NCI-H2196 (cell line): Measurements from ENCODE around the gene TP63.

Source experiments
- DNase-seq: peaks from one replicate; lab custom pipeline; 2025; ENCODE audit not compliant: unreplicated experiment; lab: John Stamatoyannopoulos, UW

Gene TP63

GRCh38 chr3:189809583-189809982, 178.4 kb downstream of the TP63 start:
- DNase-seq: no peak

GRCh38 chr3:189812806-189813465, 181.7 kb downstream of the TP63 start:
- DNase-seq: no peak

GRCh38 chr3:189813647-189814240, 182.6 kb downstream of the TP63 start:
- no peak for DNase-seq

DNA sequence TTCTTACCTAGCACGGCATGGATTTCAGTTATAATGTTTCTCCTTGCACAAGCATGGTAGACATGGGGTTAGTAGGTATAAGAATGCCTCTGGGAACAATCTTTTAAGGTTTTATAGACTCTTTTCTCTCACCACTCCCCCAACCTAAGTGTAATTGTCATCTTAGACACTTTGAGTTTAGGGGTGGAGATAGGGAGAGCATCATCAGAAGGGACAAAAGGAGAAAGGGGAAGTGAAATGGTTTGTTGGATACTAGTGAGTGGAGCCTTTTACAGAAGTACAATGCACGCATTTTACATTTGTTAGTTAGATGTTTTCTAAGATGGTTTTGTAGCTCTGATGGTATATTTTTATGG, 189.2 kb downstream of the TP63 start:
- no peak for DNase-seq

GRCh38 chr3:189821262-189821661, 190.1 kb downstream of the TP63 start:
- DNase-seq: no peak

DNA sequence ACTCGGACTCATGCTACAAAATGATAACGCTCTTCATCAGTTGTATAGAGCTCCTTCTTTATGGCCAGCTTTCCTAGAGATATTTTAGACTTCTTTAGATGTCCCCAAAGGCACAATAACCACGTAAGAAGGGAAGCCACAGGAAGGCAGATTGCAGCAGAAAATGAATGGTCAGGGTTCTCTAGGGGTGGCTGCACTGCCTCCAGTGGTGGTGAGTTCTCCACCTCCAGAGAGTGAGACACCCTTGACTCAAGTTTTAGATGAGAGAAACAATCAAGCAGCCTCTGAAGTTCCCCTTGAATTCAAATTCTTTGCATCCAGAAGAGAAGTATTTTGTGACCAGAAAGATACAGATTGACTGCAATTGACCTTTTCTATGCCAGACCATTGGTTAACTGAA, 191.5 kb downstream of the TP63 start:
- DNase-seq: no peak

GRCh38 chr3:189824629-189825312, 193.6 kb downstream of the TP63 start:
- no peak for DNase-seq

GRCh38 chr3:189826566-189826965, 195.4 kb downstream of the TP63 start:
- no peak for DNase-seq

DNA sequence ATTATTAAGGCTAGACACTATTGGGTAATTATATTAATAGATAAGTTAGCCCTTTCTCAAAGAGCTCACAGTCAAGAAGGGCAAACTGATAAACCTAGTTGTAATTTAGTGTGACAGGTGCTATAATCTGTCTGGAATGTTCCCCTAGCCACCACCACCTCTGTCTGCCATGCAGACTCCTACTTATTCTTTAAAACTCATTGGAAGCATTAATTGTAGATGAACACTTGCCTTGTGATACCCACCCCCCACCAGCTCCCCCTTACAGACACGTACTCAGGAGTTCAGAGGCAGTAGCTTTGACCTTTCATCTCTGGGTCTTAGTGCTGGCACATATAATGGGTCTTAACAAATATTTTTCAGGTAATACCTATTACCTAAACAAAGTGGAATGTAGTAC, 195.9 kb downstream of the TP63 start:
- DNase-seq: no peak

DNA sequence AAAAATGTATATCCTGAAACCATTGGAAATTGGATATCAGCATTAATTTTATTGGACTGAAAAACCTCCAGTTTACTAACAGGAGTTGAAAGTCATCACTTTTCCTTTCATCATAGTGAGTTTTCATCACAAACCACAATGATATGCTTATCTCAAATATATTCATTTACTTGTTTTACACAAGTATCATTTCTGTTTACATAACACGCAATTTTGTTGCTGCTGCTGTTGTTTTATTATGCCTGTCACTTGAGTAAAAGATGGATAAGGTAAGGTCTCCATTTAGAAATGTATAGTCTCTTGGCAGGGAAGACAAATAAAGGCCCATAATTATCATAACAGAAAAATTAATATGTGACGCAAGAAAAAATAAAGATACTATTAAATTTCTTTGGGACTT, 199.2 kb downstream of the TP63 start:
- DNase-seq: no peak

- no peak for DNase-seq
Observed at GRCh38 chr3:189833266-189833665, 202.1 kb downstream of the TP63 start.

GRCh38 chr3:189833996-189834395, 202.8 kb downstream of the TP63 start:
- no peak for DNase-seq

GRCh38 chr3:189834462-189834861, 203.3 kb downstream of the TP63 start:
- no peak for DNase-seq

DNA sequence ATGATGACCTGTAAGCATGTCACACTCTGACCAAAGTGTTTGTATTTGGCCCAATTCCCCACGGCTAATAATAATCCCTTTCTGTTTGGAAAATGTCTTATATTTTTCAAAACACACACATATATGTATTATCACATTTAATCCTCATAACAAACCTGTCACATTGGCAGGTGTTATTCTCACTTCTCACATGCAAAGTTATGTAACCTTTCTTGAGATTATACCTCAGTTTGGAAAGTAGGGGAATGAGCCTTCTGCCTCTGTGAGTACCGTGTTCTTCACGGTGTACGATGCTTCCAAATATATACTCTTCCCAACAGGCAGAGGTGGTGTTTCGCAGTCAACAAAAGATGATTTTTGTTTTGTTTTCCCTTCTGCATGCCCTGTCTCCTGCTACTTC, 205.6 kb downstream of the TP63 start:
- no peak for DNase-seq

GRCh38 chr3:189838291-189838690, 207.1 kb downstream of the TP63 start:
- no peak for DNase-seq

DNA sequence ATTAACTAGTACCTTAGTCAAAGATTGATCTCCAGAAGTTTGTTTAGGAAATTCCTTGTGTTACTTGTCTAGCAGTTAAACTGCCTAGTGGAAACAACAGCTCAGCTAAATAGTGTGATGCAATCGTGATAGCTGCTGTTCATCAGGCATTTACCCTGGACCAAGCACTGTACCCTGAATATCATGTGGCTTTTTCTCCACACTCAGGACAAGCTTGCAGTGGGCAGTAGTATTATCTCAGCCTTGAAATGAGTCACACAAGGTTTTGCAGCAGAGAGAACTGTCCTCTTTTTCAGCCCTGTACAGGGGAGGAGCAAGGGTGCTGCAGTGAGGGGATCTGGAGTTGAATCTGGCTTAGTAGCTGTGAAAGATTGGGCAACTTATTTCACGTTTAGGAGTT, 208.4 kb downstream of the TP63 start:
- no peak for DNase-seq

GRCh38 chr3:189841473-189842205, 210.4 kb downstream of the TP63 start:
- no peak for DNase-seq

DNA sequence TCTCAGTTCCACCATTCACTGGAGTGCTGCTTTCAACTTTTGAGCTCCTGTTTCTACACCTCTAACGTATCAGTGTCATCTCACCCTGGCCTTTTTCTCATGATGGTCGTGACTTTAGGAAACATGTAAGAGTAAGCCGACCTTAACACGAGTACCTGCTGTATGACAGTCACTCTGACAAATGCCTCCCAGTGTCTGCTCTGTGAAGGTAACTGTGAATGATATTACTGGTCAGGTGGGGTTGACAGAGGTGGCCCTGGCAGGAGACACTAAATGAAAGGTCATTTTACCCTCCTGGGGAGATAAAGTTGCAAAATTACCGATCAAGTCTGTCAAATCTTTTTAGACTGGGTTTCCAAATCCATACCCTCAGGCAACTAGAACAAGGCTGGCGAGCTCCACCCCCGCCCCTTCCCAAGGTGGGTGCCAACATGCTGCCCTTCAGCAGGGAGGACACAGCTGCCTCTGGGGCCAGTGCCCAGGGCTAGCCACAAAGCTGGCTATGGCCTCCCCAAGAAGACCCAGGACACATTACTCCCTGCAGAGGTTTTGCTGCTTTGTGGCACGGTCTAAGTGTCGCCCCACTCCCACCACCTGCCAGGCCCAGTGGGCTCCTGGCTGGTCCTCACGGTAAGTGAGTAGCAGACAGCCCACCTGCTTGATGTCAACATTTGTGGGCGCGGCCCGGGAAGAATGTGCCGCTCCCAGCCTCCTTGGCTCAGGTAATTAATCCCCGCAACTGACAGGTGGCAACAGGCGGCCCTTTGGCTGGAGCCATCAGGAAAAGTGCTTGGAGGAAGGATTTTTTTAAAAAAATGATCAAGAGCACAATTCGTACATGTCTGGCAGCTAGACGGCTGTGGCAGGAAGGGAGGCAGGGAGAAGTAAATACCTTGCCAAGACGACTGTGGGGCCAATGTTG, 211.8 kb downstream of the TP63 start:
- no peak for DNase-seq

GRCh38 chr3:189845069-189845468, 213.9 kb downstream of the TP63 start:
- DNase-seq: no peak

DNA sequence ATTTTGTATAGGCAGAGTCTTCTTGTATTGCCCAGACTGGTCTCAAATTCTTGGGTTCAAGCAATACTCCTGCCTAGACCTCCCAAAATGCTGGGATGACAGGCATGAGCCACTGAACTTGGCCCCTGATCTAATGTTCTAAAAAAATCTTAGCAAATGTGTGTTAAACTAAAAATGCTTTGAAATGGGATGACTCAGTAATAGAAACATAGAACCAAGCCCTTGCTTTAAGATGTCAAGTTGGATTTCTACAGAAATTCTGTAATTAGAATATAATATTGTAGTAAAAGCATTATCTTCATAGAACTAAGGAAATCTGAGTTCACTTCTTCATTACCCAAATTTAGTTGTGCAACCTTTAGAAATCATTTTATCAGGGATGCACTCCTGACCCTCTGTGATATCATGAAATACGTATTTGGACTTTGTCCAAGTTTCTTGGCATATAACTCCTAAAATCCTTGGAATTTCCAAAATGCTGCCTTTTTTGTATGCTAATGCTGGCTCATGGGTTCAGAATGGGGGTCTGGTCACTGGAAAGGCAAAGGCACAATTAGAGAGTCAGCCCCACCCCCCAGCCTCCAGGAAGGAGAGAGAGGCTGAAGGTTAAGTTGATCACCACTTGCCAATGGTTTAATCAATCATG, 217.3 kb downstream of the TP63 start:
- DNase-seq: no peak
